HuH-7 (cell line): Measurements from ENCODE around the gene MAGEC2.

Experiments
- DNase-seq: peaks from one replicate; pipeline ENCODE4 v3.0.0; 2011; ENCODE audit warnings: low spot score

The MAGEC2 gene

GRCh38 chrX:142204522-142205433 is at the start of gene MAGEC2:
MAGEC2 (minus strand) TSS chrX:142205290; CDS start chrX:142203987, 1,303 bp downstream.
- no peak for DNase-seq

DNA sequence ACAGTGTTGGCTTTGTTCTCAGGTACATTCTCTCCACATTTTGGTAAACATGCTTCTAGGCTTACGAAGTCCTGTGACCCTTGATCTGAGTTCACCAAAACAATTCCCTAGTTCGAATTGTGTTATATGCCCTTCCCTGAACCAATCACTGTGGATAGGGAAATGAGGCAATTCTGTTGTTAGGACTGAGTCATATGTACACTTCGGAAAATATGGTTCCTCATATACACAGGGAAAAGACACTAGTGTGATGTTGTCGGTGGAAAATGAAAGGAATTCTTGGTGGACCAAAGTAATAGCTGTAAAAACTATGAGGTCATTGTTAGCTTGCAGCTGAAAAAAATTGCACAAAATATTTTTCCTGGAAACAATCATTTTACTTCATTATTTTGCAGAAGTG is 46.6 kb upstream of the MAGEC2 start:
- DNase-seq, result no peak

DNA sequence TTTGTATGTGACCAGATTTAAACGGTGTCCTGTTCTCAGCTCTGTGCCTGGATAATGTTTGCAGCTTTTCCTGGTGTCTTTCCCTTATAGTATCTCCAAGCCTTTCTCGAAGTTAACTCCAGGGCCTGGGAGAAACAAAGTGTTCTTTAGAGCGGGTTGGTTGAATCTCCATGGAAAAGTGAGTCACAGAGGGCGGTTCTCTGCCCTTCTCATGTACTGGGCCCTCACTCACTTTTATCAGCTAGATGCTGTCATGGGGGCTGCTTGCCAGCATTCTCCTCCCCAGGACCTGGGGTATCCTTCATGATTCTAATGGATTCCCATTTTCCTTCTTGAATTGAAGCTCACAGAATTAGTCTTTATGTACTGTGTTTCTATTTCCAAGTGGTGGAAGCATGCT is 46.1 kb upstream of the MAGEC2 start:
- no peak for DNase-seq

DNA sequence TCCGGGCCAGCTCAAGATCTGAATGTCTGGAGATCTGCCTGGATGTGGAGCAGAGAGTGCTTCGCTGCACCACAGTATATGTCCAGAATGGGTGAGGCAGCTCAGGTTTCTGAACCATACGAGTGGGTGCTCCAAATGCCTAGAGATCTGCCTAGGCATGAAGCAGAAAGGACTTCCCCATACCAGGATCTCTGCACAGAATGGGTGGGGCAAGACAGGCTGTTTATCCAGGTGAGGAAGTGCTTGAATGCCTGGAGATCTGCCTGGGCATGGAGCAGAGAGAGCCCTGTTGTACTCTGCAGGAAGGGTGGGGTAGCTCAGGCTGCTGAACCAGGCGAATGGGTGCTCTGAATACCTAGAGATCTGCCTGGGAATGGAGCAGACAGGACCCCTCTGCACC is 45.4 kb upstream of the MAGEC2 start:
- DNase-seq, result no peak

GRCh38 chrX:142249721-142250120 is 44.6 kb upstream of the MAGEC2 start:
- DNase-seq, result no peak

DNA sequence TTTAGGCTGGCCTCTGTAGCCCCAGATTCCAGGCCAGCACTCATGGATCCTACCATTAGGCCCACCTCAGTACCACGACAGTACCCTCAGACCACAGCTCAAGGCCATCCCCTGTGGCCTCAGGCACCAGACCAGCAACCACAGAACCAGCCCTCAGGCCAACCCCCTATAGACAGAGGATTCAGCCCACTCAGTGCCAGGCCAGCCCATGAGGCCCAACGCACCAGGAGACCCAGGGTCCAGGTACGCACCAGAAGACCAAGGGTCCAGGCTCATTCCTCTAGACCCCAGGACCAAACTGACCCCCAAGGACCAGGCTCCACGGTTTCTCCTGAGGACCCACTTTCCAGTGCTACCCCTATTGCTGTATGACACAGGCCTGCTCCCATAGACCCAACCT is 39.5 kb upstream of the MAGEC2 start:
- DNase-seq, result no peak

GRCh38 chrX:142238536-142238935 is 33.4 kb upstream of the MAGEC2 start:
- no peak for DNase-seq

DNA sequence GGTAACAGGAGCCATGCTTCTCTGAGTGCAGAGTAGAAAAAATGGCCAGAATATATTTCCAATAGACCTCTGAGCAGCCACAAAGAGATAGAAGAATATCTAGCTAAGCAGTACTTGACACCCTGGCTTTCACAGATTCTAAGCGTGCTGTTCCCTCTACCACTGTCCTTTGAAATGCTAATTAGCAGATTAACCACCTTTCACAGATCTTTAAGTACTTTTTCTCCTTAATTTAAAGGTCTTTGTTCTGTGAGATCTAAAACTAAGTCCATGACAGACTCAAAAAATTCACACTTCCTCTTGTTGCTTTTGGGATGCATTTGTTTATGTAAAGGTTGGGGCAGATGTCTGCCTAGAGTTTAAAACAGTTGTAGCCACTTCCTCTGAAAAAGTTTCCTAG is 28.3 kb upstream of the MAGEC2 start:
- DNase-seq, result no peak

GRCh38 chrX:142214081-142214480 is 9.0 kb upstream of the MAGEC2 start:
- no peak for DNase-seq

GRCh38 chrX:142201113-142201512 is 4.0 kb downstream of the MAGEC2 start:
- no peak for DNase-seq

DNA sequence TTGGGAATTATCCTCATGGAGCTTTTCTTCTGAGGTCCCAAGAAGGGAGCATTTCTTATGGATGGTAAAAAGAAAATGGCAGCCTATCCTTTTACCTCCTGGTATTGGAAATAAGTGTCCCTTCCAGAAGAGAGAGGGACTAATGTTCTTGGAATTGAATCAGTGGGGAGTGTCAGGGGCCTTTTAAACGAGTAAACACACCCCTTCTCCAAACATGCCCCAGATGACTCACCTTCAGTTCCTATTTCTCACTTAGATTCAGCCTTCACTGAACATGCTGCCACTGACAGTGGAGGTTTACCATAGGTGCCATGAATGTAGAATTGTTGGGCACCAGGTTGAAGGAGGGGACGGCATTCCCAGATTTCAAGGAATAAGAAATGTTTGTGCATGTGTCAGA is 19.0 kb downstream of the MAGEC2 start:
- DNase-seq, result no peak

DNA sequence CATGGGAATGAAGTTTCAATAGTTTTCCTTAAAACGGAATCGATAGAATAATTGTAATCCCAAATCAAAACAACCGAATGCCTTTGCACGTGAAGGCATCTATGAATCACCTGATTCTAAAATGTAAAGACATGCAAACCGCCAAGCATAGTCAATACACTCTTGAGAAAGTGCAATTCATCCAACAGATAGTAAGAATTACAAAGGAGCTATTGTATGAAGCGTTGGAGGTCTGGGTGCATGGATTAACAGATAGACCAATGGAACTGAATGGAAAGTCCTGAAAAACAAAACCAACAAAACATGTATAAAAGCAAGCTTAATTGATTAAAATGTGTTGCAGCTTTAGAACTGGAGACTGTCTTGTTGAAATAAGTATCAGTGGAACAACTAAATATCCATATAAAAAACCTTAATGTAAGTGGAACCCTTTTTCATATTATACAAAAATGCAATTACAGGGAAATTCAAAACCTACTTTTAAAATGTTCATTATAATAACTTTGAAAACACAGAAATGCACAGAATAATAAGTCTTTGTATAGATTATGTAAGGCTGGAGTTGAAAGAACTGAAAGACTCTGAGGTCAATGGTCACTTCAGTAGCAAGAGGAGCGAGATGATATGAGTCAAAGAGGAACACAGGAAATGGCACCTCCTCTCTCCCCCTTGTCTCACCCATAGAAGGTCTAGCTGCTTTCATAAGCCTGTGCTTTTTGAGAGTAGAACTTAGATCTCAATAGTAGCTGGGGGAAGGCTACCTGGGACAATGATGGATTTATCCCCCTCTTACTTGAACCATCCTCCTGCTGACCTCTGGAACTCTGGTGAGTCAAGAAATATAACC is 20.1 kb downstream of the MAGEC2 start:
- no peak for DNase-seq

DNA sequence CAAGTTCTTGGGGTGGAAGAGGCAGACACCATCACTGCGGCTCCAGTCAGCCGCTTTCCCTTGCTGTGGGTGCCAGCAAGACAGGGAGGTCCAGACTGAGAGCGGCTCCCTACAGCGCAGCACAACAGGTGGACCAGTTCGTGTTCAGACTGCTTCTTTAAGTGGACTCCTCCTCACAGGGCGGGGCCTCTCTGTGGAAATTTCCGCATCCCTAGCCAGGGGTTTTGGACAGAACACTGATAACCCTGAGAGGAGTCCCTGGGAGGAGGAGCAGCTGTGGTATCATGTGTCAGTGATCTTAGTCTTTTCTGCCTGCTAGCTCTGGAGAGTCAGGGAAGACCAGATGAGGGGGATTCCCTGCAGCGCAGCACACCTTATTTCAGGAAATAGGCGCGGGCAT is 48.5 kb downstream of the MAGEC2 start:
- DNase-seq, result no peak
